ENCODE results near the gene PCED1A. TPM values are rescaled to one million over a fixed set of nuclear protein-coding genes. Genes with fewer than 3 reads are reported as not detected.
"Not testable (repeated sequence)": the region's sequence is repeated elsewhere in the genome, so short reads cannot be mapped to it uniquely, and the experiment has no call there.

Gene PCED1A
- total RNA-seq, 2 donors from 2014 or later, result 40.2 to 46.5 TPM

GRCh38 chr20:2814076-2814475 is 26.4 kb downstream of the PCED1A start:
- Mint-ChIP-seq H3K36me3 (ENCODE audit: low read depth) (no peaks in the 10 kb centered on the region), H3K4me1 (peaks cover 11% of the 10 kb centered on the region), H3K9me3 (peaks cover 23% of the 10 kb centered on the region), H3K4me3 (no peak overlapping the region), H3K27me3 (ENCODE audit: insufficient read depth) (peaks cover 53% of the 10 kb centered on the region), H3K27ac (no peak overlapping the region)
- 67 to 93% methylated on average over 1 of the region's 1 CpG for WGBS, 2 experiments (ENCODE audit: insufficient coverage in 1 of 2, insufficient read length in 1 of 2)
- Histone ChIP-seq H3K9me3 (ENCODE audit: control insufficient read depth, low read length) (peaks cover 9% of the 10 kb centered on the region), H3K4me3 (ENCODE audit: low read length) (no peak overlapping the region), H3K9ac (ENCODE audit: extremely low read depth, low read length, poor library complexity, severe bottlenecking) (no peak overlapping the region), H3K4me1 (ENCODE audit: control insufficient read depth, insufficient read depth, low read length) (peaks cover 5% of the 10 kb centered on the region), H3K27ac (ENCODE audit: low read depth, low read length) (no peak overlapping the region), H3K36me3 (ENCODE audit: control insufficient read depth, insufficient read depth, low read length) (no peaks in the 10 kb centered on the region), H3K27me3 (ENCODE audit: control insufficient read depth, insufficient read depth, low read length, poor library complexity, severe bottlenecking) (peaks cover 6% of the 10 kb centered on the region)
- DNase-seq, result peak; percentile 30
- TF ChIP-seq, protein P1, sequence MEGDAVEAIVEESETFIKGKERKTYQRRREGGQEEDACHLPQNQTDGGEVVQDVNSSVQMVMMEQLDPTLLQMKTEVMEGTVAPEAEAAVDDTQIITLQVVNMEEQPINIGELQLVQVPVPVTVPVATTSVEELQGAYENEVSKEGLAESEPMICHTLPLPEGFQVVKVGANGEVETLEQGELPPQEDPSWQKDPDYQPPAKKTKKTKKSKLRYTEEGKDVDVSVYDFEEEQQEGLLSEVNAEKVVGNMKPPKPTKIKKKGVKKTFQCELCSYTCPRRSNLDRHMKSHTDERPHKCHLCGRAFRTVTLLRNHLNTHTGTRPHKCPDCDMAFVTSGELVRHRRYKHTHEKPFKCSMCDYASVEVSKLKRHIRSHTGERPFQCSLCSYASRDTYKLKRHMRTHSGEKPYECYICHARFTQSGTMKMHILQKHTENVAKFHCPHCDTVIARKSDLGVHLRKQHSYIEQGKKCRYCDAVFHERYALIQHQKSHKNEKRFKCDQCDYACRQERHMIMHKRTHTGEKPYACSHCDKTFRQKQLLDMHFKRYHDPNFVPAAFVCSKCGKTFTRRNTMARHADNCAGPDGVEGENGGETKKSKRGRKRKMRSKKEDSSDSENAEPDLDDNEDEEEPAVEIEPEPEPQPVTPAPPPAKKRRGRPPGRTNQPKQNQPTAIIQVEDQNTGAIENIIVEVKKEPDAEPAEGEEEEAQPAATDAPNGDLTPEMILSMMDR (conservative IDR thresholded peaks at IDR 0.05), result no peak

DNA sequence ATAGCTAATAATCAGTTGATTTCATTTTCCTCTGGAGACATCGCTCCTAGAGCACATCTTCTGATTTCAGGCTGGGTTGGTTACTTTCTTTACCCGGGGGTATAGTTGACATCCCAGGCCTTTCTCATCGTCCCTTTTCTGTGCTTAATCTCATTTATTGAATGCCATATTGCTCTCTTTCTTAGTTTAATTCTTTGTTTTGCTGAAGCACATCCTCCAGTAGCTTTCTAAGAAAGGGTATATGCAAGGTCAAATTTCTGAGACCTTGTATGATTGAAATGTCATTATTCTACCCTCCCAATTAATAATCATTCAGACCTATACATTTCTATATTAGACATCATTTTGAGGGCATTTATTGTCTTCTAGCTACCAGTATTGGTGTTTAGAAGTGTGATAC is 28.3 kb downstream of the PCED1A start:
- TF ChIP-seq, protein P1 (conservative IDR thresholded peaks at IDR 0.05), result no peak
- Mint-ChIP-seq H3K4me1 (peaks cover 11% of the 10 kb centered on the region), H3K27me3 (ENCODE audit: insufficient read depth) (peaks cover 51% of the 10 kb centered on the region), H3K9me3 (peaks cover 23% of the 10 kb centered on the region), H3K4me3 (no peak overlapping the region), H3K36me3 (ENCODE audit: low read depth) (no peaks in the 10 kb centered on the region), H3K27ac (no peak overlapping the region)
- peak; percentile 6 for DNase-seq
- no peaks in the 10 kb centered on the region for H3K36me3 ChIP-seq (ENCODE audit: control insufficient read depth, insufficient read depth, low read length)
- H3K9ac ChIP-seq (ENCODE audit: extremely low read depth, low read length, poor library complexity, severe bottlenecking), result no peak overlapping the region
- no peak overlapping the region for H3K4me3 ChIP-seq (ENCODE audit: low read length)
- H3K9me3 ChIP-seq (ENCODE audit: control insufficient read depth, low read length), result peaks cover 9% of the 10 kb centered on the region
- WGBS, 2 experiments (ENCODE audit: insufficient coverage in 1 of 2, insufficient read length in 1 of 2), result 79 to 85% methylated on average over 3 of the region's 3 CpGs
- H3K27ac ChIP-seq (ENCODE audit: low read depth, low read length), result no peak overlapping the region
- peaks cover 8% of the 10 kb centered on the region for H3K27me3 ChIP-seq (ENCODE audit: control insufficient read depth, insufficient read depth, low read length, poor library complexity, severe bottlenecking)
- H3K4me1 ChIP-seq (ENCODE audit: control insufficient read depth, insufficient read depth, low read length), result peaks cover 5% of the 10 kb centered on the region

DNA sequence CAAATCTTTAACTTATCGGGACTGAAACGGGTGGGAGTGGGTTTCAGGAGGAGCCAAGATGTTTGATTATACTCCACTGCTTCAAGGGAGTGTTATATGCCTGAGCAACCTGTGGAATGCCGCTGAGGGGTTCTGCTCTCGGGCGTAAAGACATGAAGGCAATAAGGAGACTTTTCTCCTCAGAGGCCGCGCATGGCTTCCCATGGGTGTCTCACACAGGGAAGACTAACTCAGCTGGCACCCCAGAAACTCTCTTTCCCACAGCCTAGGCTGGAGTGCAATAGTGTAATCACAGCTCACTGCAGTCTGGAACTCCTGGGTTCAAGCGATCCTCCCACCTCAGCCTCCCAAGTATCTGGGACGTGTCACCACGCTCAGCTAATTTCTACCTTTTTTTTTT is 30.8 kb downstream of the PCED1A start:
- peaks cover 72% of the 10 kb centered on the region for H3K27me3 Mint-ChIP-seq (ENCODE audit: insufficient read depth)
- Histone ChIP-seq H3K27me3 (ENCODE audit: control insufficient read depth, insufficient read depth, low read length, poor library complexity, severe bottlenecking) (peaks cover 33% of the 10 kb centered on the region), H3K27ac (ENCODE audit: low read depth, low read length) (no peak overlapping the region), H3K4me3 (ENCODE audit: low read length) (no peak overlapping the region), H3K4me1 (ENCODE audit: control insufficient read depth, insufficient read depth, low read length) (peaks cover 5% of the 10 kb centered on the region), H3K36me3 (ENCODE audit: control insufficient read depth, insufficient read depth, low read length) (no peaks in the 10 kb centered on the region), H3K9ac (ENCODE audit: extremely low read depth, low read length, poor library complexity, severe bottlenecking) (no peak overlapping the region), H3K9me3 (ENCODE audit: control insufficient read depth, low read length) (peaks cover 9% of the 10 kb centered on the region)
- no peak overlapping the region for H3K4me3 Mint-ChIP-seq
- no peak overlapping the region for H3K27ac Mint-ChIP-seq
- peaks cover 8% of the 10 kb centered on the region for H3K4me1 Mint-ChIP-seq
- H3K9me3 Mint-ChIP-seq, result peaks cover 23% of the 10 kb centered on the region
- DNase-seq, result no peak
- 94 to 96% methylated on average over 7 to 10 of the region's 10 CpGs for WGBS, 2 experiments (ENCODE audit: insufficient coverage in 1 of 2, insufficient read length in 1 of 2)
- TF ChIP-seq, protein P1 (conservative IDR thresholded peaks at IDR 0.05), result no peak
- H3K36me3 Mint-ChIP-seq (ENCODE audit: low read depth), result no peaks in the 10 kb centered on the region

DNA sequence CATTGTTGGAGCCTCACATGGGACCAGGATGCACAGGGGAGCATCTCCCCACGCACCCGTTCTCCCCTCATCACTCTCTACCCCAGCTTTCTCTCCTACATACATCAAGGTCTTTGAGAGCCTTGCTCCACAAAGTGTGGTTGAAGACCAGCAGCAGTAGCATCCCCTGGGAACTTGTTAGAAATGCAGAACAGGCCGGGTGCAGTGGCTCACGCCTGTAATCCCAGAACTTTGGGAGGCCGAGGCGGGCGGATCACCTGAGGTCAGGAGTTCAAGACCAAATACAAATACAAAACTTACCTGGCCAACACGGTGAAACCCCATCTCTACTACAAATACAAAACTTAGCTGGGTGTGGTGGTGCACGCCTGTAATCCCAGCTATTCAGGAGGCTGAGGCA is 32.5 kb downstream of the PCED1A start:
- H3K27ac ChIP-seq (ENCODE audit: low read depth, low read length); H3K4me3 ChIP-seq (ENCODE audit: low read length); H3K27ac Mint-ChIP-seq; H3K9ac ChIP-seq (ENCODE audit: extremely low read depth, low read length, poor library complexity, severe bottlenecking); H3K4me1 ChIP-seq (ENCODE audit: control insufficient read depth, insufficient read depth, low read length); H3K4me3 Mint-ChIP-seq; H3K9me3 ChIP-seq (ENCODE audit: control insufficient read depth, low read length); H3K4me1 Mint-ChIP-seq; H3K36me3 ChIP-seq (ENCODE audit: control insufficient read depth, insufficient read depth, low read length); H3K36me3 Mint-ChIP-seq (ENCODE audit: low read depth); DNase-seq: not testable (repeated sequence)
- Mint-ChIP-seq H3K27me3 (ENCODE audit: insufficient read depth) (peaks cover 84% of the 10 kb centered on the region), H3K9me3 (peaks cover 18% of the 10 kb centered on the region)
- WGBS, 2 experiments (ENCODE audit: insufficient coverage in 1 of 2, insufficient read length in 1 of 2), result 92 to 100% methylated on average over 1 to 8 of the region's 9 CpGs
- H3K27me3 ChIP-seq (ENCODE audit: control insufficient read depth, insufficient read depth, low read length, poor library complexity, severe bottlenecking), result peaks cover 51% of the 10 kb centered on the region

Data from endodermal cell (in vitro differentiated cells).